CD4-positive, alpha-beta T cell treated with Interleukin-4 for 4 hours (primary cell): ENCODE data around the gene ERCC6.
A peak's percentile ranks its signal among the peaks of the same experiment; 100 is the strongest.

Experiments used
- DNase-seq: peaks from one replicate; pipeline ENCODE4 v3.0.0-alpha.2; 2020

The ERCC6 gene

DNA sequence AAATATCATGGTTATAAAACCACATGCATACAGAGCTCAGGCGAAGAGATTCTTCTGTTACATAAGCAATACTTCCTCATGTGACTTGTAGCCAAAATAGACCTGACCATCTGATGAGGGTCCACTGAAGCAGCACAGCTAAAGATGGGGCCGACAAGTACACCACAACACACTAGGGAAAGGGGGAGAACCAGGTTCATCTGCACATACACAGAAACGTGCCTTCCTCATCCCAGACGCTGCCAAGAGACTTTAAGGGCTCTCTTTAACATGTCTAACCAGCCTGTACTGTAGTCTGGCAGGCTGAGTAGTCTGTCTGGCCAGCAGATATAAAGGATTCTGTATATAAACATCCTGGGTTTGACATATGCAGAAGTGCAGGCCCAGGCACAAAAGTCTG lies 30.3 kb downstream of the ERCC6 start:
- no peak for DNase-seq

GRCh38 chr10:49508249-49508648 lies 30.7 kb downstream of the ERCC6 start:
- peak; percentile 55 for DNase-seq

DNA sequence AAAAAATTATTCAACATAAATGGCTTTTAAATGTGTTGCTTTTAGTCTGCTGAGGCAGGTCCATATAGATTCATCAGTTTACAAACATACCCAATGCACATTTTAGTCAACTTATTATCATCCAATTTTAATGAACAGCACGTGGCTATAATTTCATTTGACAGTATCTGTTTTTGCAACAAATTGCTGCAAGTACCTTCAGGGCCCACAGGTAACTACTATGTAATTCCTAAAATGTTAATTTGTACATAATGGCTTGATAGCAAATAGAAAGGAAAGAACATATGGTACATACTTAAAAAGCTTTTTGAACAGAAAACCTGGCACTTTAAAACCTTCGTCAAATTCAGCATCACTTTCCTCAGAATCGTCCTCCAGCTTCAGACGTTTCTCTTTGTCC lies 33.3 kb downstream of the ERCC6 start:
- no peak for DNase-seq

- DNase-seq: no peak
Observed at GRCh38 chr10:49505076-49505475, 33.8 kb downstream of the ERCC6 start.

- DNase-seq: no peak
Observed at GRCh38 chr10:49504528-49504927, 34.4 kb downstream of the ERCC6 start.

- no peak for DNase-seq
Observed at GRCh38 chr10:49502358-49502757, 36.6 kb downstream of the ERCC6 start.

- no peak for DNase-seq
Observed at GRCh38 chr10:49500412-49500811, 38.5 kb downstream of the ERCC6 start.

DNA sequence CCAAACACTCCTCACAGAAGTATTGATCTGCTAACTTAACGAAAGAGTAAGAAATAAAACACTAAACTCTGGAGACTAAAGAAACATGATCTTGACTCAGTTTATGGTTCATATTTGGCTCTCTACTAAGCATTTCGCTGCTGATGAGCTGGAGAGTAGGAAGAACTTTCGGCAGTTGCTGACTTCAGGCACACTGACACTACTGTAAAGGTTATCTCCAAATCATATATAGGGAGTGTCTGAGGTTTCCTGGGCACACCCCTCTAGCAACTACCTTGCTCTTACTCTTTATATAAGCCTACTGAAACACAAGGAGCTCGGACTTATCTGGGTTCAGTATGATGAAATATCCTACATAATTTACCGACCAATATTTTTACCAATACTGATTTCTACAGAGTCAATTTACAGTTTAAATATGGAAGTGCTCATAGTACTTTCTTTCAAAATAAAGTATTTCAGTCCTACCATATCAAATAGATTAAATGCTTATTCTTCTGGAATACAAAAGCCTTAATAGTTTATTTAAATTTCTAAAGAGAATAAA lies 39.5 kb downstream of the ERCC6 start:
- no peak for DNase-seq

DNA sequence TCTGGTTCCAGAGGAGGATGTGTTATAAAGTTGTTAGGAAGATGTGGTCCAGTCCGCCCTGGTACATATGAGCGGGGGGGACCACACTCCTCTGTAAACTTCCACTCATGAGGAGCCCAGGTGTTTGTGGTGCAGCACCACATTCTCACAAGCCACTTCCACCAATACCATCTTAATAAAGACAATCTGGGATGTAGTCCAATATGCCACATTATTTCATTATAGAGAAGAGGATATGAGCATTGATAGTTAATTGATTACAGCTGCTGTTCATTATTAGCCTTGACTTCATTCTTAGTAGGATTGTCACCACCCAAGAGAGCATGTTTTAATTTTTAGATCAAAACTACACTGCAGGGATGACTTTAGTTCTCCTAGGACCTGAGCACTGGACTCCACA lies 40.5 kb downstream of the ERCC6 start:
- DNase-seq: no peak

GRCh38 chr10:49497358-49497757 lies 41.6 kb downstream of the ERCC6 start:
- DNase-seq: no peak

DNA sequence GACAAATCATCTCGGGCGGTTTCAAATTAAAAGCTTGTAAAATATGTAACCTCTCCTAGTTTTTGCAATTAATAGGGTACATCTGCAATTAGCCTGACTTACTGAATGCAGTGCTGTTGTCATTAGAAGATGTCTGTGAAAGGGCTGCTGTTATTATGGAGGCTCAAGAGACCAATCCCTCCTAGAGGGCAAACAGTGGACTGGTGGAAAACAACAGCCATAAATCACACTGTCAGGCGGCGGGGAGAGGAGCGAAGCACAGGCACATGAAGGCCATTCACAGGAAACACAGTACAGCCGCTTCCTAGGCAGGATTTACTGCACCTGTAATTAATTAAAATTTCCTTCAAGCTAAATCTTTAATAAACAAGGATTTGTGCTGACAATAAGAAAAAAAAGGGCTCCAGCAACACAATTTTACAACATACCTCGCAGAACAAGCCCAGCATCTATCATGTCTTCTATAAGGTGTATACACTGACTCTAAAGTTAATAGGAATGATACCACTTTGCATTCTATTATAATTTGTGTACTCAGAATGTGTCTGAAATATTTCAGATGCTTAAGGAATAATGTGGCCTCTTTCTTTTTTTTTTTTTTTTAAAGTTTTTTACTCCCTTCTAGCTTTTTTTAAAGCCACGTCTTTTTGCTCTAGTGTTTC lies 50.7 kb downstream of the ERCC6 start:
- DNase-seq: no peak

- DNase-seq: no peak
Observed at GRCh38 chr10:49486738-49487137, 52.2 kb downstream of the ERCC6 start.

DNA sequence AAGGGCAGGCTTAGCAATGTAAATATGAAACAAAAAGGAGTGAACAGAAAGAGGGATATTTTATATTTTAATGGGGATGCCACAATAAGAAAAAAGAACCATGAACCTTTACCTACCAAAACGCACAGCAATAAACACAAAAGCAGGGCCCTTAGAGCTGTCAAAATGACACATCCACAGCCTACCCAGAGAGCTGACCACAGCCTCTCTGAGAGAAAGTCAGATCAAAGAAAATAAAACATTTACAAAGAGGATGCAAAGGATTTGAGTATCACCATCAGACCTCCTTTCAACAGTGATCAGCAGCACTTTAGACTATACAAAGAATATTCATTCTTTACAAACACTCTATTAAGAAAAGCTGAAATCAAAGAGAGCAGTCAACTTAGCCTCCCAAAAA lies 52.9 kb downstream of the ERCC6 start:
- DNase-seq: no peak

DNA sequence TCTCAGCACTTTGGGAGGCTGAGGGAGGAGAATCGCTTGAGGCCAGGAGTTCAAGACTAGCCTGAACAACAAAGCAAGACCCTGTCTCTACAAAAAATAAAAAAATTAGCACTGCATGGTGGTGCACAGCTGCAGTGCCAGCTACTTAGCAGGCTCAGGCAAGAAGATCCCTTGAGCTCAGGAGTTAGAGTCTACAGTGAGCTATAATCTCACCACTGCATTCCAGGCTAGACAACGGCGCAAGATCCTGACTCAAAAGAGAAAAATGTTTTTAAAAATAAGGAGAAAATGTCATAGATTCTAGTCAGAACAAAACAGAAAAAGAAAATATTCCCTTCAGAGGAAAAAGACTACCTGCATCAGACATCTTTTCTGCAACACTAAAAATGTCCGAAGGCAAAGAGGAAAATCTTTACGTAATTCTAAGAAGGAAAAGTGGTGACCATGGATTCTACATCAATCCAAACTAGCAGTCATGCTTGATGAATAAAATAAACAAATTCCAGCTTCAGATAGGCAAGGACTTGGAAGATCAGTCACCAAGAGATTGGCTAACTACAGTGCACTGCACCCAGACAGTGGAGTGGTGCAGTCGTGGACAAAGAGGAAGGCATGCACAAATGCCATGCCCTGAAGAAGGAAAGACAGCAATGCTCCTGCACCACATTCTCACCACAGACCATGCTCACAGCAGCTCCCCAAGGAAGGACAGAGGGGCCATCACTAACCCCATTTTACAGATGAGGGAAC lies 54.3 kb downstream of the ERCC6 start:
- no peak for DNase-seq

DNA sequence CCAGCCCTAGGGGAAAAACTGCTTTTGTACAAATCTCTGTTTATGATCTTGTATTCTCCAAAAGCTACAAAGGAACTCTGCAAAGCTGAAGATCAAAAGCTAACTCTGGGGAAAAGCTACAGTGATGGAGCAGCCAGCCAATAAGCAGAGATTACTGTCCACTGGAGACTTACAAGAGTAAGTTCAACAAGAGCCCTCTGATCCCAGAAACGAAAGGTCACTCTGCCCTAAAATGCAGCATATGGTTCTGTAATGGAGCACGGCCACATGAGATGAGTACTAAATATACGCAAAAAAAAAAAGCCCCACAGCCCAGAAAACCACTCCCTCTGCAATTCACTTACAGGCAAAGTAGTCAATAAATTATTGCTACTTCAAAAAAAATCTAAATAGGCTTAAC lies 60.1 kb downstream of the ERCC6 start:
- no peak for DNase-seq

DNA sequence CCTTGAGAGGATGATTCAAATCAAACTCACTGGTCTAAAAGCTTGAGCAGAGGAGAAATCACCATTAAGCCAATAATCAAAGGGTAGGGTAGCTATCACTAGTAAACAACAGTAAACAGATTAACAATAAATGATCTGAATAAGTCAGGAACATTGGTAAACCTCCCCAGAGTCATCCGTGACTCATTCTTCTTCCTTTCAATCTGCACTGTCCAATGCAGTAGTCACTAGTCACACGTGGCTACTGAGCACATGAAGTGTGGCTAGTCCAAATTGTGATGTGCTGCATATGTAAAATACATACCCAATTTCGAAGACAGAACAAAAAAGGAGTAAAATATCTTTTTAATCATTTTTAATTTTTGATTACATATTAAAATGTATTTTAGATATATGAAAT lies 64.0 kb downstream of the ERCC6 start:
- DNase-seq: no peak

GRCh38 chr10:49471532-49471931 lies 67.4 kb downstream of the ERCC6 start:
- no peak for DNase-seq

- no peak for DNase-seq
Observed at GRCh38 chr10:49465736-49466135, 73.2 kb downstream of the ERCC6 start.
